OCI-LY1 (cell line): Measurements from ENCODE around the gene EMSY.

Experiments
- CTCF ChIP-seq: fragments of 200-600 bp; sonication (generic), shearing (Covaris generic); IDR thresholded peaks from 2 replicates; pipeline ENCODE4 v1.5.1; 2017; ENCODE audit warnings: mild to moderate bottlenecking, antibody characterized with exemption, low read length, moderate library complexity, mixed read lengths
- EZH2 ChIP-seq: fragments of 200-600 bp; sonication (generic), shearing (Covaris generic); IDR thresholded peaks from 2 replicates; pipeline ENCODE4 v1.8.0; 2017; ENCODE audit warnings: borderline replicate concordance, mixed run types, mild to moderate bottlenecking, antibody characterized with exemption, low read length, moderate library complexity, mixed read lengths

GRCh38 chr11:76445121-76446084 lies 585 bp downstream of the EMSY start:
- TF ChIP-seq CTCF = no peak
- TF ChIP-seq EZH2 = no peak
